Uterus (tissue), 2 donors: Measurements from ENCODE around the gene NUTM1.

Experiments
- CTCF ChIP-seq, 4 experiments: fragments of 200-600 bp in 2 of 4; fragments of 450-650 bp in 2 of 4; sonication (generic) in 2 of 4; IDR thresholded peaks; one replicate each; pipeline ENCODE4 v1.5.1; 2016 to 2019; ENCODE audit warnings: antibody characterized with exemption in 4 of 4, mild to moderate bottlenecking in 2 of 4, moderate library complexity in 1 of 4
- POLR2A ChIP-seq, 2 donors: fragments of 450-650 bp; IDR thresholded peaks; one replicate each; pipeline ENCODE4 v1.6.1; 2016; ENCODE audit warnings: antibody characterized with exemption in 2 of 2, mild to moderate bottlenecking in 1 of 2, moderate library complexity in 1 of 2

GRCh38 chr15:34341381-34342212 is 1.5 kb upstream of the NUTM1 start:
- no peak for TF ChIP-seq CTCF (IDR thresholded peaks at IDR 0.05)
- TF ChIP-seq POLR2A (IDR thresholded peaks at IDR 0.05) = no peak
